AG08396 (cell line): ENCODE results near the gene PSMG3.

Experiments
- DNase-seq: peaks from one replicate; pipeline ENCODE4 v3.0.0; 2012; ENCODE audit warnings: low spot score, mixed read lengths

The PSMG3 gene

GRCh38 chr7:1569833-1570632 lies at the start of gene PSMG3:
Gene PSMG3, minus strand, starts transcription at chr7:1570032. Its CDS starts 693 bp downstream, at chr7:1569339.
- DNase-seq, result peak; percentile 97

GRCh38 chr7:1618475-1618874 lies 48.6 kb upstream of the PSMG3 start:
- no peak for DNase-seq

- no peak for DNase-seq
Measured at GRCh38 chr7:1617957-1618356, 48.1 kb upstream of the PSMG3 start.

GRCh38 chr7:1616741-1617140 lies 46.9 kb upstream of the PSMG3 start:
- DNase-seq, result no peak

GRCh38 chr7:1611708-1612241 lies 41.9 kb upstream of the PSMG3 start:
- peak; percentile 77 for DNase-seq

- DNase-seq, result no peak
Measured at GRCh38 chr7:1610678-1611302, 41.0 kb upstream of the PSMG3 start.

GRCh38 chr7:1610013-1610677 lies 40.3 kb upstream of the PSMG3 start:
- no peak for DNase-seq

- no peak for DNase-seq
Measured at GRCh38 chr7:1609023-1609422, 39.2 kb upstream of the PSMG3 start.

GRCh38 chr7:1608318-1608717 lies 38.5 kb upstream of the PSMG3 start:
- DNase-seq, result no peak

GRCh38 chr7:1607696-1608095 lies 37.9 kb upstream of the PSMG3 start:
- no peak for DNase-seq

GRCh38 chr7:1607001-1607400 lies 37.2 kb upstream of the PSMG3 start:
- DNase-seq, result no peak

- DNase-seq, result no peak
Measured at GRCh38 chr7:1604383-1604782, 34.6 kb upstream of the PSMG3 start.

GRCh38 chr7:1603346-1604225 lies 33.8 kb upstream of the PSMG3 start:
- no peak for DNase-seq

- no peak for DNase-seq
Measured at GRCh38 chr7:1602386-1602785, 32.6 kb upstream of the PSMG3 start.

- DNase-seq, result no peak
Measured at GRCh38 chr7:1601956-1602355, 32.1 kb upstream of the PSMG3 start.

GRCh38 chr7:1599640-1600395 lies 30.0 kb upstream of the PSMG3 start:
- DNase-seq, result no peak

GRCh38 chr7:1598961-1599639 lies 29.3 kb upstream of the PSMG3 start:
- DNase-seq, result no peak

- no peak for DNase-seq
Measured at GRCh38 chr7:1598286-1598685, 28.5 kb upstream of the PSMG3 start.

- no peak for DNase-seq
Measured at GRCh38 chr7:1597791-1598190, 28.0 kb upstream of the PSMG3 start.

GRCh38 chr7:1597066-1597760 lies 27.4 kb upstream of the PSMG3 start:
- DNase-seq, result no peak
